ENCODE results near the gene CER1. TPM values are rescaled to one million over a fixed set of nuclear protein-coding genes. Genes with fewer than 3 reads are reported as not detected.

The CER1 gene
- total and polyA plus RNA-seq, 2 of the 8 experiments (the other 6 are each of a cell fraction or from before 2014, with no cell fraction given), result 0.26 to 3.4 TPM

DNA sequence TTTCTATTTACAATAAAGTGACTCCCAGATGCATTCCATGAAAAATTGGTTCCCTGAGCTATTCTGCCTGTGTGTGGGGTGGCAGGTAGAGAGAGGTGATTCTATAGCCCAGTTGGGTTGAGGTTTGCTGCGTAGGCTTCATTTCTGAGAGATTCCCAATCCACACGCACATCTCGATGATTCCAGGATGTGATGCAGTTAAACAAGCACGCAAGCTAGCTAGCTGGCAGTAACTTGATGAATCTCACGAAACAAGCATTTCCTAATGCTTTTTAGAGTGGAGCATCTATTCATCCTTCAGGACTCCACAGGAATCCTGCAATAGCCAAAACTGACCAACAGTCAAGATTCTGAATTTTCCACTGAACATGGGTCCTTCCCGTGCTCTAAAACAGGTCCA lies 43.8 kb upstream of the CER1 start (continued):
- no peak for TF ChIP-seq KDM4A (IDR thresholded peaks at IDR 0.05; ENCODE audit: low read depth, low read length, severe bottlenecking)
- TF ChIP-seq HDAC6 (IDR thresholded peaks at IDR 0.05; ENCODE audit: low read depth, low read length), result no peak
